Activated CD8-positive, alpha-beta memory T cell treated with anti-CD3 and anti-CD28 coated beads, Interleukin-2, amount 50 U/mL, for 1 hour (primary cell): ENCODE results near the gene GNPAT.
"Not testable (repeated sequence)": the region's sequence is repeated elsewhere in the genome, so short reads cannot be mapped to it uniquely, and the experiment has no call there.

ENCODE experiments used
- DNase-seq: peaks from one replicate; pipeline ENCODE4 v3.0.0-alpha.2; 2020; ENCODE audit errors: extremely low read depth

The GNPAT gene

GRCh38 chr1:231240883-231241735 is at the start of gene GNPAT:
GNPAT (plus strand) TSS chr1:231241212; CDS start chr1:231241379, 167 bp downstream.
- peak; percentile 64 for DNase-seq

GRCh38 chr1:231192620-231193163 is 48.3 kb upstream of the GNPAT start:
- no peak for DNase-seq

GRCh38 chr1:231193710-231194340 is 47.2 kb upstream of the GNPAT start:
- DNase-seq = no peak

GRCh38 chr1:231194476-231194842 is 46.6 kb upstream of the GNPAT start:
- no peak for DNase-seq

DNA sequence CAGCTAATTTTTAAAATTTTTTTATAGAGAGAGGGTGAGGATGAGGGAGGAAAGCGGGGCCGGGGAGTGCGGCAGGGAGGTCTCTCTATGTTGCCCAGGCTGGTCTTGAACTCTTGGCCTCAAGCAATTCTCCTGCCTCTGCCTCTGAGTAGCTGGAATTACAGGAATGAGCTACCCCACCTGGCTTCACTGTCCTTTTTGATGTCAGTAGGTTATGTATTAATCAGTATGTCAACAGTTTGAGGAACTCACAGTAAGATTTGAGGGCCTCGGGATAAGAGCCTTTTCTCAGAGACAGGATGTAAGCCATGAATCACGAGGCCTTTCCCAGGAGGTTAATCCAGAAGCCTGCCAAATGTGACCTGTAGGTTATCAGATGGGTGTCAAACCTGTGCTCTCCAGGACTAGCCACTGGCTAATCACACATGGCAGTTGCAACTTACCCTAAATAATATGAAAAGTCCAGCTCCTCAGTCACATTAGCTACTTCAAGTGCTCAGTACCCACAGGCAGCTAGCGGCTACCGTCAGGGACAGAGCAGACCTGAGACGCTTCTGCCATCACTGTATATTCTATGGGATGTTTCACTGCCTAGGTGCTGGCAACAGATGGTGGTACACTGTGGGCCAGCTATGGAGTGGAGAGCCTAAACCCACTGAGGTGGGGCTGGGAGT is 46.0 kb upstream of the GNPAT start:
- DNase-seq = no peak

DNA sequence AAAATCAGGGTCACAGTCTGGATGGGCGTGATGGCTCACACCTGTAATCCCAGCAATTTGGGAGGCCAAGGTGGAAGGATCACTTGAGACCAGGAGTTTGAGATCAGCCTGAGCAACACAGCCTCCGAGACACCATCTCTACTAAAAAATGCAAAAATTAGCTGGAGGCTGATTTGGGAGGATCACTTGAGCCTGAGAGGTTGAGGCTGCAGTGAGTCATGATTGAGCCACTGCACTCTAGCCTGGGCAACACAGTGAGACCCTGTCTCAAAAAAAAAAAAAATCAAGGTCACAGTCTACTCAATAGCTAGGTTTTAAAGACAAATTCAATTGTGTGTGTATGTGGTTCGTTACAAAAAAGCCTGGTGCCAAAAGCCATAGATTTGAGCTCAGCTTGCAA is 44.7 kb upstream of the GNPAT start:
- no peak for DNase-seq

GRCh38 chr1:231196728-231197127 is 44.3 kb upstream of the GNPAT start:
- no peak for DNase-seq

DNA sequence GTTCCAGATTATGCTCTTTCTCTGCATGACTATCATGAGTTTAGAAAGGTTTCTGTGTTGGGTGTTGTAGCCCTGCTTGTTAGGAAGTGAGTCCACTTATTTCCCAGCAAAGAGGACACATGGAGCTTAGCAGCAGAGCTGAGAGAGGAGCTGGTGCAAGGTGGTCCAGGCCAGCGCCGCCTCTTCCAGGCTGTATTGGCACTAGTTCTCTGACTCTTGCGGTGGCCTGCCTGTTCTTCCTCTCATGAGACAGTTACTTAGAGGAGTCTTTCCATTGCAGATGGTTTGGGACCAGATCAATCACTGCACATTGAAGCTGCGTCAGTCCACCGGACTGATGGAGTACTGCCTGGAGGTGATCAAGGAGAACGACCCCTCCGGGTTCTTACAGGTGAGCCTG is 41.1 kb upstream of the GNPAT start:
- no peak for DNase-seq

DNA sequence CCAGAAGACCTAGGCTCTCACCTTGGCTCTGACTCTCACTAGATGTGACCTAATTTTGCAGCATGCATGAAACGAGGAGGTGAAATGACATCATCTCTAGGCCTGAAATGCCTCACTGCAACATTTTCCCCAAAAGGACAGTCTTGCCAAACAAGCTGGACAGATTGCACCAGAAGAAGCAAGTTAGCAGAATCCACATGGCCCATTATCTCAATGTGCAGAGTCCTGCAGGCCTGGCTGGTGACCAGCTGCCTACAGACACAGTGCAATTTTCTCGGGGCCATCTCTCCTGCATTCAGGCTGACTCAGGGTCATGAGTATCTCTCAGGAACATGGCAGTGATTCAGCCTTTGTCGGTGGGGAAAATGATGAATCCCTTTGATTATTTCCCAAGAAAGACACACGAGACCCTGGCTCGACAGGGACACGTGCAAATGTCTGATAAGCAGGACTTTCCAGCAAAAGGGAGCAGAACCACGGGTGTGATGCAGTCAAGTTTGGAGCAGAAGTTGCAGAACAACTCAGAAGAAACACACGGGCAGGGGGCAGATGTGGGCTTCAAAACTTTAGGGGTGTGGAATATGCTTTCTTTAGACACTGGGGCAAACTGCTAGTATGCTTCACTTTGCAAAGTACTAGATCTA is 40.5 kb upstream of the GNPAT start:
- DNase-seq = no peak

- DNase-seq = no peak
Measured at GRCh38 chr1:231201375-231201978, 39.5 kb upstream of the GNPAT start.

GRCh38 chr1:231201979-231202633 is 38.9 kb upstream of the GNPAT start:
- no peak for DNase-seq

DNA sequence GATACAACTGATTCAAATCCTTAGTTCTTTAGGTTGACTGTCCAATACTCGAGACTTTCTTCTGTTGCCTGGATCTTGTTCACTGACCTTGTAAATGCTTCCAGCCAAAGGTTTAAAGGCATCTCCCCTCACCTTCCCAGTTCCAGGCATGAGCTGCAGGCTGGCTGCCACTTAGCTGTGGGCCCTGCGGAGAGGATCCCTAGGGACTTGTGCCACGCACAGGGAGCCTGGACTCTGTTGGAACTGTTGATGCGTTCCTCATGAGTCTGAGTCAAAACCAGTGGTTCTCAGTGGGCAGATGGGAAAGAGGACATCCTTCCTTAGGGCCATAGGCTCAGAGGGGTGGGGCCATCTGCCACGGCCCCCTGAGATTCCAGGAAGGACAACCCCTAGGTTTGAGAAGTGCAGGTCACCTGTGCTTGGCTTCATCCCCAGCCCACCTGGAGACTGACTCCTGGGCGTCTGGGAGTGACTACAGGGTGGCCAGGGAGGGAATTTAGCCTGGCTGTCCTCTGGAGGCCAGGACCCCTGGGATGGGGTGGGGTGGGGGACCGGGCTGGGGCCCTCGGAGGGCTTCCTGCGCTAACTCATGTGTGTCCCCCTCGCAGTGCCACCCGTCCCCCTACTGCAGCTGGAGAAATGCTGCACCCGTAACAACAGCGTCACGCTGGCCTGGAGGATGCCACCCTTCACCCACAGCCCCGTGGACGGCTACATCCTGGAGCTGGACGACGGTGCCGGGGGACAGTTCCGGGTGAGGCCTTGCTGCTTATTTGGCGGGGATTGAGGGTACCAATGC is 37.6 kb upstream of the GNPAT start:
- no peak for DNase-seq

DNA sequence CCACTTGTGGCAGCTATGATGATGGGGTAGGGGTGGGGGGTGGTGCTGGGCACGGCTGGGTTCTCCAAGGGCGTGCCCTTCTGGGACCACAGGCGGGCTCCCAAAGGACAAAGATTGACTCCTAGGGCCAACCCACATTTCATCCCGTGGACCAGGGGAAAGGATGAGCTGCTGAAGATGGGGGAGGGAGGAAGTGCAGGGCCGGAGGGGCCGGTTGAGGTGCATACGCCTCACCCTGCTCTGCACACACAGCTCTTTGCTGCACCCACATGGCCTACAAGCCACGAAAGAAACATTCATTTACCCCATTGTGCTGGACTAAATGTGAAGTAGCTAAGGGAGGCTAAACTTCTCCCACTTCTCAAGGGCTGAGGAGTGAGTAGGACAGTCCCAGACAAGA is 34.2 kb upstream of the GNPAT start:
- DNase-seq = no peak

- DNase-seq = no peak
Measured at GRCh38 chr1:231207437-231207836, 33.6 kb upstream of the GNPAT start.

GRCh38 chr1:231208980-231209379 is 32.0 kb upstream of the GNPAT start:
- no peak for DNase-seq

DNA sequence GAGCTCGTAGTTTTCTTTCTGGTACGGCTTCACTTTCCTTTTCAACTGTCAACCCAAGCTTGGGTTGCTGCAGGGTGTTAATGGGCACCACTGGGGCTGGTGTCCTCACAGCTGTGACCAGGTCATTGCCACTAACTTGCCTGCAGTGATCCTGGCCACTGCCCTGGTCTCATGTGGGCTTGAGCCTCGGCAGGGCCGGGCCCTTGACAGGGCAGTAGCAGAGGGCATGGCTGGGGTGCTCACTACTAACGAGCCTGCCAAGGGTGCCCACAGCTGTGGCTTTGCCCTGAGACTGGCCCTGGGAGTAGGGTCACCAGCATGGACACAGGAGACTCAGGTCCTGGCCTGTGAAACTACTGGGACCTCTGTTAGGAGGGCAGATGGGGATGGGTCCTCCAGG is 31.5 kb upstream of the GNPAT start:
- no peak for DNase-seq

DNA sequence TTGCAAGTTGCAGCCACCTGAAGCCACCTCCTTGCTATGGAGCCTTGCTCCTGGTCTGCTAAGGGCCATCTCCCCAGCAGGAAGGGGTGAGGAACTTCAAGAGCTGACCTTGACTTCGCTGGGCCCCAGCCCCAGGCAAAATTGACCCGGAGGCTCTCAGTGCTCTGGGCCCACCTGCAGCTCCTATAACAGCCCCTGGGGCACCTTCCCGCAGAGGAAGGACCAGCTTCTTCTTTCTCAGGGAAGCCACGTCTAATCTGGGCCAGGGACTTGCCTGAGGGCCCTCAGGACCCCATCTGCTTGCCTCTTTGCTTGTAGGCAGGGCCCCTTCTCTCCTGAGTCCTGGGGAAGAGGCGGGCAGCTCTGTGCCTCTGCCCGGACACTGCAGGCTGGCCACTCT is 30.9 kb upstream of the GNPAT start:
- no peak for DNase-seq

DNA sequence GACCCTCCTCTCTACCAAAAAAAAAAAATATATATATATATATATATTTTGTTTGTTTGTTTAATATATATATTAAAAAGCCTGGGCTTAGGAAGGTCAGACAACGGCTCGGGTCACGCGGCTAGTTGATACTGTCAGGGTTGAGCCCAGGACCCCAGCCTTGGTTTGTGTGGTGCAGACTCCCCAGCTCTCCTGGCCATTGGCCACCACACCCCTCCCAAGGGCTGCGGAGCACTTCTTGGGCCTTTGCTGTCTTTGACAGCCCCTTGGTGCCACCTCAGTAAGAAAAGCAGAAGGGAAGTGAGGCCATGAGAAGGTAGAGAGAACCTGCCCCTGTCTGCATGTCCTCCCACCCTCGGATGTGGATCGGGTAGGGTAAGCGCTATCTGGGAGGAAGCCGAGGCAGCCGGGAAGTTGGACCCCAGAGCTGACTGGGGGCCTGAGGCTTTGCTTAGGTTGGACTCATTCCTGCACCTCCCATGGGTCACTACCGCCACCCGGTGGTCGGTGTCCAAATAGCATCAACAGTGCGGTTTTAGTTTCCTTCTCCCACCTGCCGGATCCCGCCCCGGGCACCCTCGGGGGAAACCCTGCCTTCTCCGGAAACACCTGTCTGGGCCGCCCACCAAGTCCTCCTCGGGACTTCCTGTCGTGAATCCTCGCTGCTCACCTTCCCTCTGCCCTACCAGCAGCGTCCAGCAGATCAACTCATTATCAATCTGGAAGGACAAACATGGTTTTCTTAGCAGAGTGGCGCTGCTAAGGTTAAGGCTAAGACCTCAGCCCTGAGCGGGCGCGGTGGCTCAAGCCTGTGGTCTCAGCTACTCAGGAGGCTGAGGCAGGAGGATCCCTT is 29.8 kb upstream of the GNPAT start:
- peak; percentile 49 for DNase-seq

DNA sequence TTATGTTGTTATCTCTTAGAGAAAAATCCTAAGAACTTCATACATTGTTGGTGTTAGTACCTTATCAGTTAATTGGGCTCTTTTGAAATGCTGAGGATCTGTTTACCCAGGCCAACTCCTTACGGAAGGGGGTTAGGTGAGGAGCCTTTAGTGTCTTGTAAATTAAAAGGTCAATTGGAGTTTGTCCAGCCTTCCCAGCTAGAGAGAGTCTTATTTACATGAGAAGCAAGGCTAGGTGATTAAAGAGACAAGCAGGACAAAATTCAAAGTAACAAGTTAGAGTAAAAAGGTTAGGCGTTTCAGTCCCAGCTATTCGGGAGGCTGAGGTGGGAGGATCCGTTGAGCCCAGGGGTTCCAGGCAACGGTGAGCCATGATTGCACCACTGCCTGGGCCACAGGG is 28.7 kb upstream of the GNPAT start:
- not testable (repeated sequence) for DNase-seq
